HFF-Myc (cell line): ENCODE data around the gene ZFHX2.

Experiments used
- DNase-seq: peaks from one replicate; pipeline ENCODE4 v3.0.0-alpha.2; 2011; ENCODE audit warnings: low read depth; ENCODE audit errors: extremely low read depth
- H3K4me3 ChIP-seq: replicated peaks from 2 replicates; pipeline ENCODE4 v1.5.1; 2011; ENCODE audit warnings: low read depth, mild to moderate bottlenecking, control low read depth, low read length
- TF ChIP-seq, protein P1 (sequence below): IDR thresholded peaks from 2 replicates; pipeline ENCODE4 v1.5.1; 2012; ENCODE audit warnings: mild to moderate bottlenecking, low read depth, low read length, control low read depth; ENCODE audit errors: missing control alignments

The ZFHX2 gene

DNA sequence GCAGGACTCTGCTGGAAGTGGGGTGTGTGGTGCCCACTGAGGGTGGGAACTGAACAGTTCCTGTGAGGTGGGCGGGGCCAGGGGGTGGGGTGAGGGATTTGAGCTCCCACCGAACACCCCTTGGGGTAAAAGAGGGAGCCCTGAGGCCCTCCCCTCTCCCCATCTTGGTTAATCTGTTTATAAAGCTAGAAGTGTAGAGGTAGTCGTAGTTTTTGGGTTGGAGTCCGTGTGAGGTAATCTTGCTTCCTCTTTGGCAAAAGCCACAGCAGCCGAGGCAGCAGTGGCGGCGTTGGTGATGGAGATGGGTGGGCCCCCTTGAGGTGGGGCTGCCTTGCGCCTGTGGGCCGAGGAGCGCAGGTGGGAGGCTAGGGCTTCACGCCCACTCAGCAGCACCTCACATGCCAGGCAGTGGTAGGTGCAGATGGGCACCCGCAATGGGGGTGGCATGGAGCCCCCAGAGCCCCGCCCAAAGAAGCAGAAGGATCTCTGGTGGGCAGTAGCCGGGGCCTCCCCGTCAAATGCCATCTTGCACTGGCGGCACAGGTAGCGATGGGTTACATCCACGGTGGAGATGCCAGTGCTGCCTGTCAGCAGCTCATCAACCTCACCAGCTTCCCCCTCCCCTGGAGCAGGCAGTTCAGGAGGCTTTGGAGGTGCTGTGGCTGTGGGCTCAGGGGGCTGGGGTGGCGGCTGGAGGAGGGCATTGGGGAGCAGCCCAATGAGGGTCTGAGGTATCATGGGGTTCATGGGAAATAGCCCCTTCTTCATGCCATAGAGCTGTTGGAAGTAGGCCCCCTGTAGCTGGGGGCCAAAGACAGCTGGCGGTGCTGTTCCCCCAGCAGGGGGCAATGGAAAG, 29.6 kb downstream of the ZFHX2 start:
- H3K4me3 ChIP-seq, result no peak overlapping the region
- TF ChIP-seq, protein P1, sequence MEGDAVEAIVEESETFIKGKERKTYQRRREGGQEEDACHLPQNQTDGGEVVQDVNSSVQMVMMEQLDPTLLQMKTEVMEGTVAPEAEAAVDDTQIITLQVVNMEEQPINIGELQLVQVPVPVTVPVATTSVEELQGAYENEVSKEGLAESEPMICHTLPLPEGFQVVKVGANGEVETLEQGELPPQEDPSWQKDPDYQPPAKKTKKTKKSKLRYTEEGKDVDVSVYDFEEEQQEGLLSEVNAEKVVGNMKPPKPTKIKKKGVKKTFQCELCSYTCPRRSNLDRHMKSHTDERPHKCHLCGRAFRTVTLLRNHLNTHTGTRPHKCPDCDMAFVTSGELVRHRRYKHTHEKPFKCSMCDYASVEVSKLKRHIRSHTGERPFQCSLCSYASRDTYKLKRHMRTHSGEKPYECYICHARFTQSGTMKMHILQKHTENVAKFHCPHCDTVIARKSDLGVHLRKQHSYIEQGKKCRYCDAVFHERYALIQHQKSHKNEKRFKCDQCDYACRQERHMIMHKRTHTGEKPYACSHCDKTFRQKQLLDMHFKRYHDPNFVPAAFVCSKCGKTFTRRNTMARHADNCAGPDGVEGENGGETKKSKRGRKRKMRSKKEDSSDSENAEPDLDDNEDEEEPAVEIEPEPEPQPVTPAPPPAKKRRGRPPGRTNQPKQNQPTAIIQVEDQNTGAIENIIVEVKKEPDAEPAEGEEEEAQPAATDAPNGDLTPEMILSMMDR, result no peak
- no peak for DNase-seq

DNA sequence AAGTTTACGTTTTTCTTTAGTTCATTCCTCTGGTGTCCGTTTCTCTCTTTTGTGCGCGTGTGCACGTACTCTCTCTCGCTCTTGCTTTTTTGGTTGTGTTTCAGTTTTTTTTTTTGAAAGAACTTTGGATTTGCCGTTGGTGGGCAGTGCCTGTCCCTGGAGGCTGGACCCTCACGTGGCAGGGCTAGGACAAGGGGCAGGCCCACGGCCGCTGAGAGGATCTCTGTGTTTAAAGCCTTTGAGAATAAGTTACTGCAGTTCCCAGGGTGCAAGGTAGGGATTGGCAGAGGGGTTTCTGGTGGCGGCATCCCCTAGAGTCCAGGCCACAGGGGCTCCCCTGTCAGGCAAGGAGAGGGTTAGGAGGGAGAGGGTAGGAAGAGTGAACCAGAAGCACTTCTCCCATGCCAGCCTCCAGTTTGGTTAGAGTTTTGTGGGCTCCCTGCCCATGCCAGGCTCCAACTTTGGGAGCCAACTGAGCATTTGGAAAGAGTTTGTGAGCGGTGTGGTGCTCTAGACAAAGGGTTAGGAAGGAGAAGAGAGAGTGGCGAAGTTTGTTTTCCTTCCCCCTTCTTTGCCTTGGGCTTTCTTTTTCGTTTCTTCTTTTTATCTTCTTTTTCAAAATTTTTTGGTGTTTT, 30.5 kb downstream of the ZFHX2 start:
- no peak for DNase-seq
- no peak overlapping the region for H3K4me3 ChIP-seq
- TF ChIP-seq, protein P1, result no peak

DNA sequence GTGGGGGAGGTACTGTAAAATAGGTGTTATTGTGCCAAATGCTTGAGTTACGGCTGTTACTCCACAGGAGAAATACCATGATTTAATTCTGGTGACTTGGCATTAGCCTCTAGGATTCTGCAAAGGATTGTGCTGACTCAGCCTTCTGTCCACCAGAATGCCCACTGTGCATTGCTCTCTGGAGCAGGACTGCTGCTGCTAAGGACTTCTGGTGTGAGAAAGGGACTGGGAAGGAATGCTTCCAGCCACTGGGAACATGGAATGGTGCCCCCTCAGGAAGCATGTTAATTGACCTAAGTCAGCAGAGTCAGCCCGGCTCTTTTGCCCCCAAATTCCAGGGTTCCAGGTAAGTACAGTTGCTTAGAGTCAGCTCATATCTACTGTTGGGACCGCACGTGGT, 32.9 kb downstream of the ZFHX2 start:
- DNase-seq, result no peak
- TF ChIP-seq, protein P1, result no peak

DNA sequence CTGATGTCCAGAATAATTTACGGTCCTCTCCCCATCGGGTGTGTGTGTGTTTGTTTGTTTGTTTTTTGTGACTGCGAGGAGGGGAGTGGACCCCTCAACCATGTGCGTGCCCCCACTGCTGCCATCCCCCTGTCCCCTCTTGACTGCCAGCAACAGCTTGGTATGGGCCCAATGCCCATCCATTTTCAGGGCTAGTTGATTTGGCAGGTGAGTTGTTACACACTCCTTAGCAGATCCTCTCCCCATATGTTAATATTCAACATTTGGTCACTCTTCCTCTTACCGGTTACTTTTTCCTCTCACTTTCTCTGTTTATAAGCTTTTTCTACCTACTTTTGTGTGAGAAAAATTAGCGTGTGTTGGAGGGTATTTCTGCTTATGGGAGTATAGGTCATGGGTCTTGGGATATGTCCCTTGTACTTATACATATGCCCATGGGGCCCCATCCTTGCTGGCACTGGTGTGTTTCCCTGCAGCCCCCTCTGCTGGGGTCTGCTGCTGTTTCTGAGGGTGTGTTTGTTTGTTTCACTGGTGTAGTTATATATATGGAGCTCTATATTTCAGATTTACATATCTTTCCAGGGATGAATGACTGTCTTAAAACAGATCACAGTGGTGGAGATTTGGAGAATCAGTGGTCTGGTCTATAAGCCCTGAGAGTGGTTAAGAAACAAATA, 33.8 kb downstream of the ZFHX2 start:
- H3K4me3 ChIP-seq, result no peak overlapping the region
- DNase-seq, result no peak
- TF ChIP-seq, protein P1, result no peak

More for the DNA sequence above, 32.9 kb downstream of the ZFHX2 start:
- H3K4me3 ChIP-seq, result no peak overlapping the region

DNA sequence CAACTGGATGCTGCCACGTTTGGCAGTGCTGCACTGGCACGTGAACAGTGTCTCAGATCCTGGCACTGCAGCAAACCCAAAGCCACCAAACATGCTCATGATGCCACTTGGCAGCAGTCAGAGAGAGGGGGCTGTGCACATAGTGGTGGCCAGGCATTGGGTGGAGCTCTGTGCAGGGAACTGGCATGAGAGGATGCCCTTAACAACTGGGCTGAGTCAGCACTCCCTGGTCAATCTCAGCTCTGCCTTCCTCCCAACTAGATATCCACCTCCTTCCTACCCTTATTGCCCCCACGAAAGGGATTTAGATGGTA, 37.0 kb downstream of the ZFHX2 start:
- no peak overlapping the region for H3K4me3 ChIP-seq
- TF ChIP-seq, protein P1, result no peak
- DNase-seq, result no peak

DNA sequence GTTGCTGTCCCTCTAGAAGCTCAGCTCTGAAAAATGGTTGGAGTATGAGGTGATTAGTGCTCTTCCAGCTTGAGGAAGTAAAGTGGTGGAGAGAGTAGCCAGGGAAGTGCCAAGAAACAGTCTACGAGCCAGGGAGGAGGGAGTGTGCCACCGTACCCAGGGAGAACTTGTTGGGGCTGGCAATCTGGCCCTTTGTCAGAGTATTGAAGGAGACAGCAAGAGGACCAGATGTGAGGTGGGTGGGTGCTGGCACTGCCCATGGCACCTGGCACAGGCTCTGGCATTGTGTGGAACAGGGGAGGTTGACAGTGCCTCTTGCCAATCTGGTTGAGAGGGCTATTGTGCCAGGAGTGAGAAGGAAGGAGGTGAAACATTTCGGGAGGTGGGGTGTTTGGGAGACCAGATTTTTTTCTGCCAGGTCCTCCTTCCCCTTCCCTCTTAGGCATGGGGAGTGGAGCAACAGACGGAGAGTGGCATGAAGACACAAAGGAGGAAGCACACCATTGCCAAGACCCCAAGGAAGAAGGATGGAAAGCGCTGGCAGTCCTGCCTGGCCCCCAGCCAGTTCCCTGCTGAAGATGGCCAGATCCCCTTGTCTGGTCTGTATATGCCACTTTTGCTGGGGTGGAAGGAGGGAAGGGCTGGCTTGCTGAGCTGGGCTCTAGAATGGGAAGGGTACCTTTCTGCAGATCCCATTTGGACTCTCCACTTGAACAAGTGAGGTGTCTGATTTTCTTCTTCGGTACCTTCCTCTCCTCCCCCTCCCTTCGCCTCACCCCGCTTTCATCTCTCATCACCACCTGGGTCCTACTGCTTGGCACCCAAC, 37.5 kb downstream of the ZFHX2 start:
- H3K4me3 ChIP-seq, result no peak overlapping the region
- TF ChIP-seq, protein P1, result no peak
- no peak for DNase-seq
